HG03280 (cell line): Measurements from ENCODE around the gene NREP.
"Not testable (repeated sequence)": the region's sequence is repeated elsewhere in the genome, so short reads cannot be mapped to it uniquely, and the experiment has no call there.

Source experiments
- ATAC-seq: cut with Tn5 transposase; IDR thresholded peaks from one replicate; pipeline ENCODE4 v1.9.1; 2021; ENCODE audit warnings: mild to moderate bottlenecking, moderate library complexity; ENCODE audit not compliant: unreplicated experiment

NREP gene

GRCh38 chr5:111741278-111741677 lies 15.7 kb downstream of the NREP start:
- ATAC-seq = no peak

GRCh38 chr5:111739416-111739815 lies 17.6 kb downstream of the NREP start:
- no peak for ATAC-seq

GRCh38 chr5:111738118-111738517 lies 18.9 kb downstream of the NREP start:
- ATAC-seq = no peak

GRCh38 chr5:111737716-111738115 lies 19.3 kb downstream of the NREP start:
- ATAC-seq = no peak

- no peak for ATAC-seq
Measured at GRCh38 chr5:111735583-111736270, 21.3 kb downstream of the NREP start.

- no peak for ATAC-seq
Measured at GRCh38 chr5:111734597-111734996, 22.4 kb downstream of the NREP start.

GRCh38 chr5:111734013-111734412 lies 23.0 kb downstream of the NREP start:
- no peak for ATAC-seq

- ATAC-seq = no peak
Measured at GRCh38 chr5:111733571-111733970, 23.4 kb downstream of the NREP start.

- ATAC-seq = no peak
Measured at GRCh38 chr5:111731638-111732037, 25.4 kb downstream of the NREP start.

GRCh38 chr5:111730659-111731382 lies 26.2 kb downstream of the NREP start:
- ATAC-seq = no peak

- no peak for ATAC-seq
Measured at GRCh38 chr5:111728941-111729340, 28.1 kb downstream of the NREP start.

GRCh38 chr5:111726986-111727385 lies 30.0 kb downstream of the NREP start:
- no peak for ATAC-seq

GRCh38 chr5:111722140-111722539 lies 34.9 kb downstream of the NREP start:
- ATAC-seq = no peak

- ATAC-seq = no peak
Measured at GRCh38 chr5:111720333-111720890, 36.6 kb downstream of the NREP start.

- ATAC-seq = no peak
Measured at GRCh38 chr5:111719773-111720172, 37.2 kb downstream of the NREP start.

- ATAC-seq = not testable (repeated sequence)
Measured at GRCh38 chr5:111716789-111717188, 40.2 kb downstream of the NREP start.

- no peak for ATAC-seq
Measured at GRCh38 chr5:111707630-111708164, 49.3 kb downstream of the NREP start.

- ATAC-seq = no peak
Measured at GRCh38 chr5:111706345-111706744, 50.6 kb downstream of the NREP start.

- no peak for ATAC-seq
Measured at GRCh38 chr5:111704452-111705085, 52.4 kb downstream of the NREP start.

GRCh38 chr5:111703662-111704061 lies 53.3 kb downstream of the NREP start:
- peak; percentile 98 for ATAC-seq

- no peak for ATAC-seq
Measured at GRCh38 chr5:111699976-111700375, 57.0 kb downstream of the NREP start.
